Measurements from ENCODE around the gene LGALS7.

LGALS7 gene

DNA sequence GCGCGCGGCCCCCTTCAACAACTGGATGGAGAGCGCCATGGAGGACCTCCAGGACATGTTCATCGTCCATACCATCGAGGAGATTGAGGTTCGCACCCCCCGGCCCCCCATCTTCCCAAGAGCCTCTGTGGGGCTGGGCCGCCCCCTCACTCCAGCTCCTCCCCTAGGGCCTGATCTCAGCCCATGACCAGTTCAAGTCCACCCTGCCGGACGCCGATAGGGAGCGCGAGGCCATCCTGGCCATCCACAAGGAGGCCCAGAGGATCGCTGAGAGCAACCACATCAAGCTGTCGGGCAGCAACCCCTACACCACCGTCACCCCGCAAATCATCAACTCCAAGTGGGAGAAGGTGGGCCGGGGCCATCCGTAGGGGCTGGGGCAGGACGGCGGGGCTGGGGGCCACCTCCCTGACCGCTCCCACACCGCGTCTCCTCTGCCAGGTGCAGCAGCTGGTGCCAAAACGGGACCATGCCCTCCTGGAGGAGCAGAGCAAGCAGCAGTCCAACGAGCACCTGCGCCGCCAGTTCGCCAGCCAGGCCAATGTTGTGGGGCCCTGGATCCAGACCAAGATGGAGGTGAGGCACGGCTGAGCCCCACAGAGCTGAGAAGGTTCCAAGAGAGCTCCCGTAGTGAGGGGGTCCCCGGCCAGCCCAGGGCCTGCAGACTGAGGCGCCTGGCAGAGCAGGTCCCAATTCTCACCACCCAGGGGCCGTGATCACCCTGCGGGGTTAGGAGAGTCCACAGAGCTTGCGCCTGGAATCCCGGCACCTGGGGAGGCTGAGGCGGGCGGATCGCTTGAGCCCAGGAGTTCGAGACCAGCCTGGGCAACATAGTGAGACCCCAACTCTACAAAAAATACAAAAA, 49.1 kb downstream of the LGALS7 start:
- Histone ChIP-seq H3K9me3 (ENCODE audit: control insufficient read depth, low read length) (no peaks in the 10 kb centered on the region), H3K36me3 (ENCODE audit: control insufficient read depth, insufficient read depth, low read length) (peaks cover 94% of the 10 kb centered on the region), H3K4me1 (ENCODE audit: control insufficient read depth, insufficient read depth, low read length, poor library complexity, severe bottlenecking) (peaks cover 55% of the 10 kb centered on the region), H3K4me3 (ENCODE audit: extremely low read depth, insufficient read depth, low read length, poor library complexity, severe bottlenecking) (no peak overlapping the region), H3K27ac (ENCODE audit: low read depth, low read length, severe bottlenecking) (no peak overlapping the region)
- 95 to 97% methylated on average over 36 to 38 of the region's 42 CpGs for WGBS, 2 experiments (ENCODE audit: insufficient coverage in 2 of 2)

DNA sequence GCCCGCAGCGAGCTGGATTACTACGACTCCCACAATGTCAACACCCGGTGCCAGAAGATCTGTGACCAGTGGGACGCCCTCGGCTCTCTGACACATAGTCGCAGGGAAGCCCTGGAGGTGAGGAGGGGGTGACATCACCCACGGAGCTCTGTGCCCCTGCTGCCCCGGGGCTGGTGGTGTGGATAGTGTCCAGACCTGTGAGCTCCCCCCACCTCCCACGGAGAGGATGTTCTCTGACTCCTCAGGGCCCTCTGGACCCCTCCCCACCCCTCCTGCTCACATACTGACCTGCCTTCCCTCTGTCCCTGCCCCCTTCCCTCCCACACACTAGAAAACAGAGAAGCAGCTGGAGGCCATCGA, 49.7 kb downstream of the LGALS7 start:
- 88 to 90% methylated on average over 9 of the region's 11 CpGs for WGBS, 2 experiments (ENCODE audit: insufficient coverage in 2 of 2)

DNA sequence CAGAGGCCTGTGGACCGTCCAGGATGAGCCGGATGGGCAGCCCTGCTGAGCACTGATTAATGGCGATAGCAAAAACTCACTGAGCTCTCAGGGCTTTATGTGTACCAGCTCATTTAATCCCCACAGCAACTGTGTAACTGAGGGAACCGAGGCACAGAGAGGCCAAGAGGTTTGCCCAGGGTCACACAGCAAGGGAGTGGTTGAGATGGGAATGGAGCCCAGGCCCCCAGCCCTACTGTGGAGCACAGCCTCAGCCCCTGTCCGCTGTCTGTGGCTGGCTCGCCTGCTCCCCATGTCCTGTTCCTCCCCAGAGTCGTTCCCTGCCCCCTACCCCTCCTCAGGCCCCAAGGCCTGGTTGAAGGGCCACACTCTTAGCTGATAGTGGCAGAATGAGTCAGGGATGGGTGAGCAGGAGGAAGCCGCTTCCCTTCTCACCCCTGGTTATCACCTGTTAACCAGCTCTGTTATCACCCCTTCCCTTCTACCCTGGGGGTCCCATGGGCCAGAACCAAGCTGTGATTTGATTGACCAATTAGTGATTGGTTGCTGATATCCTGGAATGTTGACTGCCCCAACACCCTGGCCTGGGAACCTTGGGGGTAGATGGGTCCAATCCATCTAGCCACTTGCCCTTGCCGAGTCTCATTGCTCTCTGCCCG, 50.2 kb downstream of the LGALS7 start:
- Histone ChIP-seq H3K27ac (ENCODE audit: low read depth, low read length, severe bottlenecking) (peak overlapping the region; percentile 88), H3K36me3 (ENCODE audit: control insufficient read depth, insufficient read depth, low read length) (peaks cover 96% of the 10 kb centered on the region)
- 87 to 94% methylated on average over 5 to 6 of the region's 10 CpGs for WGBS, 2 experiments (ENCODE audit: insufficient coverage in 2 of 2)

More for the DNA sequence above, 49.7 kb downstream of the LGALS7 start:
- H3K36me3 ChIP-seq (ENCODE audit: control insufficient read depth, insufficient read depth, low read length), result peaks cover 94% of the 10 kb centered on the region
- no peak overlapping the region for H3K4me3 ChIP-seq (ENCODE audit: extremely low read depth, insufficient read depth, low read length, poor library complexity, severe bottlenecking)
- no peaks in the 10 kb centered on the region for H3K9me3 ChIP-seq (ENCODE audit: control insufficient read depth, low read length)
- peaks cover 58% of the 10 kb centered on the region for H3K4me1 ChIP-seq (ENCODE audit: control insufficient read depth, insufficient read depth, low read length, poor library complexity, severe bottlenecking)
- H3K27ac ChIP-seq (ENCODE audit: low read depth, low read length, severe bottlenecking), result no peak overlapping the region

DNA sequence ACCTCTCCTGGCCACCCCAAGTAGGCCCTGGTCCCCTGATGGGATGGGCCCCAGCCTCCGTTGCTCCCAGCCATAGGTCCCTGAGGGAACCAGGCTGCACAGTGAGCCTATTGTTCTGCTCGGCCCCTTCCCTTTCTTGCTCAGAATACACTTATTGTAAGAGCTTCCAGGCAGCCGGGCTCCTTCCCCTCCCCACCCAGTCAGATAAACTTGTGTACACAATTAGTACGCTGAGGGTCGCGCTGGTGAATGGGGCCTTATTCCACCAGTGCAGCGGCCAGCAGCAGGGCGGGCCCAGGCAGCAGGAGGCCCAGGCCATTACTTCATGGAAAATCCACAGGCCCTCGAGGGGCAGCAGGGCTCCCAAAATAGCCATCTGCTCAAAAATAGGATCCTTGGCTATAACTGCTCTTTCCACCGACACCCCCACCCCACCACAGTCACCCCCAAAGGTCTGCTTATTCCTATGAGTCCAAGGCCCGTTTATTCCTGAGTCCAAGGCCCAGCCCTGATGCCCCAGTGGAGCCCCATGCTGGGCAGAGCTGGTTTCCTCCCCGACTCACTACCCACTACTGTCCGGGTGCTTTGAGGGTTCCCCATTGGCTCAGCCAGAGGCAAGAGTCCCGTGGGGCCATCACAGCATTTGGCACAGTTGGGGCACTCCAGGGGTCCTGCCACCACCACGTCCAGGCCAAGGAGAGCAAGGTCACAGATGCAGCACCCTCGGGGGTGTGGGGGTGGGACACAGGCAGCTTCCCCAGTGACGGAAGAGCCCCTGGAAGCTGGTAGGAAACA, 51.1 kb downstream of the LGALS7 start:
- WGBS, 2 experiments (ENCODE audit: insufficient coverage in 2 of 2), result 73 to 81% methylated on average over 12 to 13 of the region's 17 CpGs
- H3K27ac ChIP-seq (ENCODE audit: low read depth, low read length, severe bottlenecking), result peak overlapping the region; percentile 88
- H3K9me3 ChIP-seq (ENCODE audit: control insufficient read depth, low read length), result no peaks in the 10 kb centered on the region
- H3K4me1 ChIP-seq (ENCODE audit: control insufficient read depth, insufficient read depth, low read length, poor library complexity, severe bottlenecking), result peaks cover 48% of the 10 kb centered on the region
- H3K4me3 ChIP-seq (ENCODE audit: extremely low read depth, insufficient read depth, low read length, poor library complexity, severe bottlenecking), result no peak overlapping the region
- peaks cover 96% of the 10 kb centered on the region for H3K36me3 ChIP-seq (ENCODE audit: control insufficient read depth, insufficient read depth, low read length)

More for the DNA sequence above, 50.2 kb downstream of the LGALS7 start:
- no peaks in the 10 kb centered on the region for H3K9me3 ChIP-seq (ENCODE audit: control insufficient read depth, low read length)
- peaks cover 56% of the 10 kb centered on the region for H3K4me1 ChIP-seq (ENCODE audit: control insufficient read depth, insufficient read depth, low read length, poor library complexity, severe bottlenecking)
- H3K4me3 ChIP-seq (ENCODE audit: extremely low read depth, insufficient read depth, low read length, poor library complexity, severe bottlenecking), result no peak overlapping the region

DNA sequence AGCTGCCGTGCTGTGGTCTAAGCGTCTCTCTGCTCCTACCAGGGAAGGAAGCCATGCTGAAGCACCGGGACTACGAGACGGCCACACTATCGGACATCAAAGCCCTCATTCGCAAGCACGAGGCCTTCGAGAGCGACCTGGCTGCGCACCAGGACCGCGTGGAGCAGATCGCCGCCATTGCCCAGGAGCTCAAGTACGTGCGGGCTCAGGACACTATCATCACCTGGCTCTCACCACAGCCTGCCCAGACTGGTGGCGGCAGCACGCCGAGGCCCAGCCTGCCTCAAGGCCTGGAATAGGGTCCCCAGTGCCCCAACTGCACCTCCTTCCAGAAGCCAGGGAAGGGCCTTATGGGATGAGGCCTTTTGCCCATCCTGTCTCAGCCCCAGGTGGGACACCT, 51.8 kb downstream of the LGALS7 start:
- Histone ChIP-seq H3K36me3 (ENCODE audit: control insufficient read depth, insufficient read depth, low read length) (peaks cover 96% of the 10 kb centered on the region), H3K4me3 (ENCODE audit: extremely low read depth, insufficient read depth, low read length, poor library complexity, severe bottlenecking) (no peak overlapping the region), H3K27ac (ENCODE audit: low read depth, low read length, severe bottlenecking) (peak overlapping the region; percentile 88), H3K9me3 (ENCODE audit: control insufficient read depth, low read length) (no peaks in the 10 kb centered on the region), H3K4me1 (ENCODE audit: control insufficient read depth, insufficient read depth, low read length, poor library complexity, severe bottlenecking) (peaks cover 43% of the 10 kb centered on the region)
- WGBS, 2 experiments (ENCODE audit: insufficient coverage in 2 of 2), result 95 to 97% methylated on average over 18 to 20 of the region's 20 CpGs
